Measurements from ENCODE around the gene ZNF469. TPM values are rescaled to one million over a fixed set of nuclear protein-coding genes. Genes with fewer than 3 reads are reported as not detected.

ZNF469 gene
- total RNA-seq, 2 donors from 2014 or later: 0.26 to 0.30 TPM

DNA sequence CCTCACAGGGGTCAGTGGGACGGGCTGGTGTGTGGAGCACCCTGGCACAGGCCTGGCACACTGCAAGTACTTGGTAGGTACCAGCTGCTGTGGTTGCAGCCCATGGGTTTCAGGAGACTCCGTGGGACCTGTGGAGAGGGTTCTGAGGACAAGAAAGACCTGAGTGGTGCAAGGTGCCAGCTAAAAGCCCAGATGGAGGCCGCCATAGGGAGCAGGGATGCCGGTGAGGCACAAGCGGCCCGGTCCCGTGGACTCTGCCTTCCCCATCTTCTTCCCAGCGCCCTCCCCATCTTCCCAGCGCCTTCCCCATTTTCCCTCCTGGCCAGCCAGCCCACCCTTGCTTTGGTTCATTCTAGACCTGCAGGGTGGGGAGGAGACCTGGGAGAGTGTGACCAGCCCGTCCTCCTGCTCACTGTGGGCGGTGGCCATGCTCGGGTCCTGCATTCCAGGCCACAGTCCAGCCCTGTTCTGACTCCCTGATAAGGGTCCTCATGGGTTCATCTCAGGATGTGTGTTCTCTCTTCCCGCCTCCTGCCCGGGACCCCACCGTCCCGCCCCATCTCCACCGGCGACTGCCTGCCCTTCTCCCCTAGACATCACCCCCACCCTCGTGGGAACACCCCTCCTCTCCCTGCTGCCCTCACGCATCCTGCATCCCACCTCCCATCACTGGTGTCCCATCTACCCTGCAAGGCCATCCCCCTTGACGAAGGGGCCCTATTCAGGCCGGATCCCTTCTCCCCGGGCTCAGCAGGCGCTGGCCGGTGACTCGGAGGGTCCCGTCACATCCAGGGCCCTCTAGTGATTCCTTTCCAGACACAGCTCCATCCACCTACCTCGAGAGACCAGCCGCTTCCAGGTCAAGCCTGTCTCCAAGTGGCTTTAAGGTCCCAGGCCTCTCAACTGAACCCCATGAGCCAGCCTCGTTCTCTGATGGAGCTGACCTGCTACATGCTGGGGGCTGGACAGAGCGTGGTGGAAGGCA, 3.4 kb downstream of the ZNF469 start:
- H3K36me3 Mint-ChIP-seq (ENCODE audit: low read depth): no peaks in the 10 kb centered on the region
- no peak overlapping the region for H3K27ac Mint-ChIP-seq
- H3K27me3 Mint-ChIP-seq: peaks cover 33% of the 10 kb centered on the region
- no peaks in the 10 kb centered on the region for H3K4me1 Mint-ChIP-seq
- no peak for ATAC-seq (replicated peaks)
- no peak overlapping the region for H3K4me3 Mint-ChIP-seq
- H3K9me3 Mint-ChIP-seq: no peaks in the 10 kb centered on the region

DNA sequence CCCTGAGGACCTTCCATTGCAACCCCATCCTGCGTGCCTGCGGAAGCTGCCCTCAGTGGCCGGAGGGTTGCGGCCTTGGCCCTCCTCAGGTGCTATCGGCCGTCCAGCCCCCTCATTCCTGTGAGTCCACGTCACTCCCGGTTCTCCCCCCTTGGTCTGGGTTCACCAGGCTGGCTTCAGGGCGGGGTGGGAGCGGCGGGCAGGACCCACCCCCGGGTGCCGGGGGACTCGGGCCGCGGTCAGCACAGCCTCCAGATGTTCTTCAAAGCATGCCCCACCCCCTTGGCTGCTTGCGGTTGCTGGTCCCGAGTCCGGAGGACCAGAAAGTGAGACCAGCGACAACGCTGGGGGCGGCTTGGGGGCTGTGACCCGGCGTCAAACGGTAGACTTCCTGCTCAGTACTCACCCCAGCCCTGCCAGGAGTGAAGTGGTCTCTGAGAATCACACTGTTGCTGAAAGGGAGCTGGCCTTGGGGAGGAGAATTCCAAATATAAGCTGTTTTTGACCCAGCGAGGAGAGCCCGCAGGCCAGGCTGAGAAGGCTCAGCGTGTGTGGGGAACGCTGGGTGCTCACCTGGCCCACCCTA, 4.5 kb downstream of the ZNF469 start:
- no peak overlapping the region for H3K27ac Mint-ChIP-seq
- no peaks in the 10 kb centered on the region for H3K4me1 Mint-ChIP-seq
- H3K36me3 Mint-ChIP-seq (ENCODE audit: low read depth): no peaks in the 10 kb centered on the region

DNA sequence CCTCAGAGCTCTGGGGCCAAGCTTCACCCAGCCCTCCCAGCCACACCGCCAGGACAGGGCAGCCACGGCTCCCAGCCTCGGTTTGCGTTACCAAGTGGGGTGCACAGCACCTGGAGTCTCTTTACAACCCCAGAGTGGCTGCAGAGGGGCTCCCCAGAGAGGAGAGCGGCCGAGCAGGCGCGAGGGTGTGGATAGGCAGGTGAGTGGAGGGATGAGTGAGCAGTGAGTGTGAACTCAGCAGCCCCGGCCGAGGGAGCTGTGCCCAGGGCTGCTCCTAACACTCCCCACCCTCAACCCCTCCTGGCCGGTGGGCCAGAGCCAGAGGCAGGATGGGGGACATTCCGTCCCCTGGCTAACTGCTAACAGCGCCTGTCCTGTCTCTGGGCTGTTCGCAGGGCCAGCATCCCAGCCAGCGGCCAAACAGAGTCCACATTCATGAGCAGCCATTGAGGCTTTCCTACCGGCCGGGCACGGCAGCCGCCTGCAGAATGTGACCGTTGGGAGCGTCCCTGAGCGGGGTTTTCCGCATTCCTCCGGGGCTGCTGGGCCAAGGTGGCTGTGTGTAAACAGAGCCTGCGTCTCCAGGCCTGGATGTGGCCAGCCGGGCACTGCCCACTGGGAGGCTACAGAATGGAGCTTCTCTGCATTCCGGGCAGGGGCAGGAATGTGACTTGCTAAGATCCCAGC, 5.3 kb downstream of the ZNF469 start:
- H3K36me3 Mint-ChIP-seq (ENCODE audit: low read depth): no peaks in the 10 kb centered on the region
- no peaks in the 10 kb centered on the region for H3K4me1 Mint-ChIP-seq
- no peaks in the 10 kb centered on the region for H3K9me3 Mint-ChIP-seq
- ATAC-seq (replicated peaks): no peak
- H3K27me3 Mint-ChIP-seq: peaks cover 35% of the 10 kb centered on the region
- H3K4me3 Mint-ChIP-seq: no peak overlapping the region
- no peak overlapping the region for H3K27ac Mint-ChIP-seq

More for the DNA sequence above, 4.5 kb downstream of the ZNF469 start:
- no peaks in the 10 kb centered on the region for H3K9me3 Mint-ChIP-seq
- H3K4me3 Mint-ChIP-seq: no peak overlapping the region
- H3K27me3 Mint-ChIP-seq: peaks cover 34% of the 10 kb centered on the region
- no peak for ATAC-seq (replicated peaks)

DNA sequence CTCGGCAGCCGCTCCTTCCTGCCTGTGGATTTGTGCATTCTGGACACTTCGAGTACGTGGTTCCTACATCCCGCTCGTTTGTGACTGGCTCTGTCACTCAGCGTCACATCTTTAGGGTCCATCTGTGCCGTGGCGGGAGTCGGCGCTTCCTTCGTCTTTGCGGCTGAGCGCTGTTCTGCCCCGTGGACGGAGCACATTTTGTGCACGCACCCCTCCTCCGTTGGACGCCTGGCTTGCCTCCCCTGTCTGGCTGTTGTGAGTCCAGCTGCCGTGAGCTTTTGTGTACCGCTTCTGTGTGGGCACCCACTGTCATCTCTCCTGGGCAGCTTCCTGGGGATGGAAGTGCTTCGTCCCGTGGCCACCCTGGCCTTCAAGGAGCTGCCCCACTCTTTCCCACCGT, 6.4 kb downstream of the ZNF469 start:
- Mint-ChIP-seq H3K27me3 (peaks cover 32% of the 10 kb centered on the region), H3K9me3 (no peaks in the 10 kb centered on the region), H3K27ac (no peak overlapping the region), H3K4me1 (no peaks in the 10 kb centered on the region), H3K36me3 (ENCODE audit: low read depth) (no peaks in the 10 kb centered on the region), H3K4me3 (no peak overlapping the region)
- ATAC-seq (replicated peaks): no peak

DNA sequence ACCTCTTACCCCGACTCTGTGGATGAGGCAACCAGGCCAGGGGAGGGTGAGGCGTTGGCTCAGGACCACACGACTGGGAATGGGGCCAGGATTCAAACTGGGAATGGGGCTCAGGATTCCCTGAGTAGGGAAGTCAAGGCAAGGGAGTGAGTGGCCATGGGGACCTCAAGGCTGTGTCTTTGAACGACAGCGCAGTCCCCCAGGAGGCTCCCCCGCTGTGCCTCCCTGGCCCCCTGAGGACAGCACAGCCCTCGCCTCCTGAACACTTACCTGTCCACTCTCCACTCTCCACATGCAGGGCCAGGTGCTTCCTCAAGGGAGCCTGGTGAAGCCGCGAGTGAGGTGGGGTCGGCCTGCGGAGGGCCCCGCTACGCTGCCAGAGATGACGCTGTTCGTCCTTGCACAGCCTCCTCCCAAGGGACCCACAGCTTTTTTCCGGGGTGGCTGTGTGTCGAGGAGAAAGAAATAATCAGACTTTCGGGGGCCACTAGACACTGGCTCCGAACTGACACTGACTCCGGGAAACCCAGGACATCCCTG, 6.9 kb downstream of the ZNF469 start:
- no peak overlapping the region for H3K4me3 Mint-ChIP-seq
- no peaks in the 10 kb centered on the region for H3K9me3 Mint-ChIP-seq
- peaks cover 28% of the 10 kb centered on the region for H3K27me3 Mint-ChIP-seq
- no peaks in the 10 kb centered on the region for H3K4me1 Mint-ChIP-seq
- no peaks in the 10 kb centered on the region for H3K36me3 Mint-ChIP-seq (ENCODE audit: low read depth)
- no peak overlapping the region for H3K27ac Mint-ChIP-seq
- ATAC-seq (replicated peaks): no peak

DNA sequence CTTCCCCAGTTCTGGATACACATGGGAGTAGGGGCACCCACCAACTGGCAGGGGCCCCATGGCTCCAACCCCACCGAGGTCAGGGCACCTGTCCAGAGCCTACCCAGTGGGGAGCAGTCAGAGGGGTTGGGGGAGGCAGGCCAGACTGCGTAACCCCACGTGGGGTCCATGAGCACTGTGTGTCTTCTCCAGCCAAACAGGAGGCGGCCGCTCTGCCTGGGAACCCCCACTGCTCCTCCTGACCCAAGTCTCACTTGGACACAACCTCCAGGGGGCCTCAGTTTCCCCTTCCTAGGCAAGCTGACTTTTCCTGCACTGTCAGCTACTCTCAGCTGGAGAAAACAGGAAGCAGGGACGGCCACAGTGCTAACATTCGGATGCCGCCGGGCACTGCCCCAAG, 7.5 kb downstream of the ZNF469 start:
- no peak for ATAC-seq (replicated peaks)
- H3K27ac Mint-ChIP-seq: no peak overlapping the region
- H3K9me3 Mint-ChIP-seq: no peaks in the 10 kb centered on the region
- H3K27me3 Mint-ChIP-seq: peaks cover 22% of the 10 kb centered on the region
- no peaks in the 10 kb centered on the region for H3K36me3 Mint-ChIP-seq (ENCODE audit: low read depth)
- no peaks in the 10 kb centered on the region for H3K4me1 Mint-ChIP-seq
- H3K4me3 Mint-ChIP-seq: no peak overlapping the region

DNA sequence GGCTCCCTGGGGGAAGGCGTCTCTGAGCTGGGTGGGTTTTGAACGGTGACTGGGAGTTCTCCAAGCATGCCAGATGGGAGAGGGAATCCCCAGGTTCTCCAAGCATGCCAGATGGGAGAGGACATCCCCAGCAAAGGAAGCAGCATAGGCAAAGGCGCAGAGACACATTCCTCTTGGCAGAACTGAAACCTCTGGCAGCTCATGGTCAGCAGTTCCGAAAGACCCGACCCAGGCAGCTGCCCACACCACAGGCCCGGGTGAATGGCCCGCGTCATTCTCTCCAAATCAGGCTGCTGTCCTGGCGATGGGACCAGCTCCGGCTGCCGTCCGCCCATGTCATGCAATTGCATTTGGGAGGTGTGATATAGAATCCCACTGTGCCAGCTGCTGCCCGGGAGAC, 8.0 kb downstream of the ZNF469 start:
- Mint-ChIP-seq H3K27ac (no peak overlapping the region), H3K4me3 (no peak overlapping the region), H3K4me1 (no peaks in the 10 kb centered on the region), H3K36me3 (ENCODE audit: low read depth) (no peaks in the 10 kb centered on the region), H3K27me3 (peaks cover 19% of the 10 kb centered on the region), H3K9me3 (no peaks in the 10 kb centered on the region)
- ATAC-seq (replicated peaks): no peak

DNA sequence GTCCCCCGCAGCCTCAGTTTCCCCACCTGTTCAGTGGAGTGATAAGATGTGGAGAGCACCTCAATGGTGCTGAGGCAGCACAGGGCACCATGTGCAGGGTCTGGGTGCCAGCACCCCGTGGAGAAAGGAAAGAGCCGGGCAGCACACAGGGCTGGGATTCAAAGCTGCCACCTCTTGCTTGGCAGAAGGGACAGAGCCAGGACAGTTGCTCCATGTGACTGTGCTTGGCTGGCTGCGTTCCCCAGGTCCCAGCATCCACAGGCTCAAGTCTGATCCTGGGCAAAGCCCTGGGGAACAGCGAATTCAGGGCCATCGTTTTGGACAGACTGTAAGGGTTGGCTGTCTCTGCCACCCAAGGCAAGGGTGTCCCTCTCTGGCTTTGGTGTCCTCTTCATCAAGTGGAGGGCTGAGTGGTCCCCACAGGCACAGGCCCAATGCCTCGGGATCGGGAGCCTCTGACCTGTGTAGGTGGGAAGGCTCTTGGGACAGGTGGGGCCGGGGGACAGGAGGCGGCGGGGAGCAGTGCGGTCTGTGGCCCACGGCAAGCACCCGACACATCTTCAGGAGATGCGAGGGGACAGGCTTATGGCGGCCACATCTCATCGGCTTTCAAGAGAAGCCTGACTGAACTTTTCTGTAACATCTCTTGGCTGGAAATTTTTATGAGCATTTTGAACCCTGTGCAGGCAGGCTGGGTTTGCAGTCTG, 8.5 kb downstream of the ZNF469 start:
- Mint-ChIP-seq H3K27me3 (peaks cover 16% of the 10 kb centered on the region), H3K4me1 (no peaks in the 10 kb centered on the region), H3K36me3 (ENCODE audit: low read depth) (no peaks in the 10 kb centered on the region), H3K27ac (no peak overlapping the region), H3K4me3 (no peak overlapping the region), H3K9me3 (no peaks in the 10 kb centered on the region)
- ATAC-seq (replicated peaks): no peak

DNA sequence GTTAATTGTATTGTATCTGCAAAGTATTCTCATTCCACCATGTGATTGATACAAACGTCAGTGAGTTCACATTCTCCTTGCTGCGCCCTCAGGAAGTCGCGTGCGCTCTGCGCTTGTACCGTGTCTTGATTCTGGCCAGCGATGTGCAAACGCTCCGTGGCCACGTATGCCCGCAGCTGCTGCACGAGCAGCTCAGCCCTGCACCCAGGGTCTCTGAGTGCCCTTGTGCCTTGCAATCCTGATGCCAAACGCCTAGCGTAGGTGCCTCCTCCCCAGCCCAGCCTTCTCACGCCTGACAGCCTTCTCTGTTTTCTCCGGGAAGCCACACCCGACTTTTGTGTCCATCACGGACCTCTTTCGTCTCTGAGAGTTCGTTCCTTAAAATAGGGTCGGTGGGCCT, 9.4 kb downstream of the ZNF469 start:
- H3K36me3 Mint-ChIP-seq (ENCODE audit: low read depth): no peaks in the 10 kb centered on the region
- H3K4me3 Mint-ChIP-seq: no peak overlapping the region
- no peaks in the 10 kb centered on the region for H3K4me1 Mint-ChIP-seq
- H3K27ac Mint-ChIP-seq: no peak overlapping the region
- H3K27me3 Mint-ChIP-seq: peaks cover 11% of the 10 kb centered on the region
- ATAC-seq (replicated peaks): no peak
- H3K9me3 Mint-ChIP-seq: no peaks in the 10 kb centered on the region

DNA sequence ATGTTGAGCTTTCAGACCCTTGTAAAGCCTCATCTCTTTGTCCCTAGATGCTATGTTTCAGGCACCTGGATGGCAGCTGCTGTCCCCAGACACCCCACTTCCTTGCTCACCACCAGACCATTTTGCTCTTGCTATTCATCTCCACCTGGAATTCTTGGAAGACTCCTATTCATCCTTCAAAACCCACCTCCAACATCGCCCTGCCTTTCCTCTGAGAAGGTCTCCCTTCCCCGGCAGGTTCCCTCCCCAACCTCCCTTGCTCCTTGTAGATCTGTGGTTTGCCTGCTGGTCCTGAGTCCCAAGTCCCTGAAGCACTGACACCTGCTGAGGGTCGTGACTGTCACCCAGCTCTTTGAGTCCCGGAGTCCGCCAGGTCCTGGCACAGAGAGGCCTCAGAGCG, 9.9 kb downstream of the ZNF469 start:
- peaks cover 11% of the 10 kb centered on the region for H3K27me3 Mint-ChIP-seq
- no peak for ATAC-seq (replicated peaks)
- no peak overlapping the region for H3K27ac Mint-ChIP-seq
- H3K9me3 Mint-ChIP-seq: no peaks in the 10 kb centered on the region
- H3K4me1 Mint-ChIP-seq: no peaks in the 10 kb centered on the region
- H3K4me3 Mint-ChIP-seq: no peak overlapping the region
- no peaks in the 10 kb centered on the region for H3K36me3 Mint-ChIP-seq (ENCODE audit: low read depth)

DNA sequence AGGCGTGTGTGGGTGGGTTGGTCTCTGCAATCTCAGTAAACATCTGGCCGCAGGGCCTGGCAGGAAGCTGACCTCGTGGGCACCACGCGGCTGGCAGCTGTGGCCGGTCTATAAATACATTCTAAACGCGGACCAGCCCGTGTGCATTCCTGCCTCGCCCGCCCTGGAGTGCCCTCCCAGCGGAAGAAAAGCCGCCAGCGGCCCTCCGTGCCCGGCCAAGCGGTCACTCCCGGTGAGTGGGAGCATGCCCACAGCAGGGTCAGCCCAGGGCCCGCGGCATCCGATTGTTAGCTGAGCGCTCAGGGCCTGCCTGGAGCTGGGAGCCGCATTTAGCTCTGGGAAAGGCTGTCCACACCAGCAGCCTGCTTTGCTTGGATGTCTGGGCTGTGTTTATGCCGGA, 10.3 kb downstream of the ZNF469 start:
- no peaks in the 10 kb centered on the region for H3K36me3 Mint-ChIP-seq (ENCODE audit: low read depth)
- H3K27ac Mint-ChIP-seq: no peak overlapping the region
- no peak for ATAC-seq (replicated peaks)
- H3K9me3 Mint-ChIP-seq: no peaks in the 10 kb centered on the region
- no peak overlapping the region for H3K4me3 Mint-ChIP-seq
- peaks cover 11% of the 10 kb centered on the region for H3K27me3 Mint-ChIP-seq
- no peaks in the 10 kb centered on the region for H3K4me1 Mint-ChIP-seq

DNA sequence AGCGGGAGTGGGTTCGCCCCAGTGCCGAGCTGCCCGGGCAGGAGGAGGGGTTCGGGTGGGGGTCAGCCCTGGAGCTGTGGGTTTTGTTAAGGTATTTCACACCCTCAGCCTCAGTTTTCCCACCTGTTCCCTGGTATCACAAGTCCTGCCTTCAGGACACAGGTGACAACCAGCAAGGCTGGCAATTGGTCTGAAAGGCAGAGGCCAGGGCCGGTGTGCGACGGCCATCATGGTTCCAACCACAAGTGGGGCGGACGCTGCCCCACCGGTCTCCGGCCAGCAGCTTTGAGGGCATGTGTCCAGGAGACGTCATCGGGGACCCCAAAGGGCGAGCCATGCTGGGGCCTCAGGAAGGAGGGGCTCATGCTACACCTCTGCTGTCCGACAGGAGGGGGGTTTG, 10.8 kb downstream of the ZNF469 start:
- Mint-ChIP-seq H3K27me3 (peaks cover 11% of the 10 kb centered on the region), H3K4me3 (no peak overlapping the region), H3K4me1 (no peaks in the 10 kb centered on the region), H3K27ac (no peak overlapping the region), H3K9me3 (no peaks in the 10 kb centered on the region), H3K36me3 (ENCODE audit: low read depth) (no peaks in the 10 kb centered on the region)
- no peak for ATAC-seq (replicated peaks)

DNA sequence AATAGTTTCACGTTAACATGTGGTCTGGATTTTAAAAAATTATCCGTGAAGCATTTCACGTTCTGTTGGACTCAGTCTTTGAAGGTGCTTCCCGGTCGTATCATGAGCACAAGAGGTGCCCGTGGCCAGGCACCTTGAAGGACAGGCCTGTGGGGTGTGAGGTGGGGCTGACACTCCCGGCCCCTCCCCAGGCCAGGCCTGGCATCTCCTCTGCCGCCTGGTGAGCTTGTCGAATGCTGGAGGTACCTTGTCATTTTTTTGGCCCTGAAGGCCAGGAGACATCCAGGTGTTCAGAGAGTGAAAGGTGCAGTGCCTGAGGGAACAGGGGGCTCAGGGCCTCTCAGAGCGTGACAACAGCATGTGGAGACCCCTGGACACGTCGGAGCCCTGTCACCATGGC, 11.7 kb downstream of the ZNF469 start:
- Mint-ChIP-seq H3K36me3 (ENCODE audit: low read depth) (no peaks in the 10 kb centered on the region), H3K9me3 (no peaks in the 10 kb centered on the region), H3K27ac (no peak overlapping the region), H3K4me3 (no peak overlapping the region), H3K4me1 (no peaks in the 10 kb centered on the region), H3K27me3 (peaks cover 11% of the 10 kb centered on the region)
- ATAC-seq (replicated peaks): no peak
